ENCODE measurements around the gene CACNA2D4. TPM values are rescaled to one million over a fixed set of nuclear protein-coding genes. Genes with fewer than 3 reads are reported as not detected.

The CACNA2D4 gene
- total and polyA plus RNA-seq, 2 of the 13 experiments (the other 11 are each of a cell fraction or from before 2014, with no cell fraction given), result 14.2 to 136 TPM

DNA sequence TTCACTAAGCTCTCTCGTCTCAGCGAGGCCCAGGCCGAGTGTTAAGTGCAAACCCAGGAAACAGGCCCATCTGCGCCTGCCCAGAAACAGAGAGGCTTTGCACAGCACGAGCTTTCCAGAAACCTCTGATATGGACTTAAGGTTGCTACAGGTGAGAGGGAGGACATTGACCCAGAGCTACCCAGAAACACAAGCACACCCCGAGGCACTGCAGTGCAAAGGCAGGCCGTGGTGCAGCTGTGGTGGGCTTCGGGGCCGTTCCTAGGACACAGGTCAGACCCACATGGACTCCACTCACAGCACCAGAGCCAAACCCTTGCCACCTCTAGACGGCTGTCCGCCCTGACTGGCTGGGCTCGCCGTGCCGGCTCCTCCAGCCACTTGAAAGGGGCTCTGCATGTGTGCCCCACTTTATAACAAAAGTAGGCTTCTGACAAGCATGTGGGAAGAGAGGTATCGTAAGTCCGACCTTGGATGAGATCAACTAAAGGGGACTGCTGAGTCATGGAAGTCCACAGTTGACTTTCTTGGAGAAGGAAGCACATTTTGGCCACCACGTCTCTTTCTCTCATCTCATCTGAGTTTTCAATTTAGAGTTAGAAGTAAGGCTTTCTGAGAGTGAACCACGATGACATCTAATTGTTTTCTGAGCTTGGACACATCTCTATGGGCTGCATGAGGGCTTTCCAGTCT lies 38.2 kb downstream of the CACNA2D4 start:
- DNase-seq (ENCODE audit: low spot score), result no peak
- H2AFZ ChIP-seq (ENCODE audit: low read length), result no peak overlapping the region
- no peaks in the 10 kb centered on the region for H4K20me1 ChIP-seq (ENCODE audit: insufficient read depth, low read length)
- CTCF ChIA-PET (ENCODE audit: low intra/inter-chr PET ratio, low total read pairs), result no interaction called here
- FAIRE-seq, result no peak
- H3K27me3 ChIP-seq (ENCODE audit: control insufficient read depth in 1 of 2, insufficient read depth in 2 of 2, low read length in 2 of 2), result peaks cover 6 to 39% of the 10 kb centered on the region in 2 experiments
- H3K36me3 ChIP-seq (replicated peaks in 1 of 2; ENCODE audit: control insufficient read depth in 1 of 2, insufficient read depth in 2 of 2, low read length in 2 of 2), result no peaks in the 10 kb centered on the region
- intact Hi-C loops (cut with micrococcal nuclease; ENCODE audit: unreplicated experiment) (no loop called here), in situ Hi-C loops (cut with HindIII; ENCODE audit: extremely low pct_ligation_motif_present, low pct_unique_long_range_greater_than_20kb) (no loop called here)
- no TSS peak for BruUV-seq (replicated peaks)
- TF ChIP-seq ZNF768 (CRISPR knock-in tag; IDR thresholded peaks at IDR 0.05) (peak; percentile 80; the same call in 1 of the 2 replicates), NFE2L2 (IDR thresholded peaks at IDR 0.05; ENCODE audit: low read length) (peak; percentile 54; the same call in 1 of the 2 replicates), ZNF737 (CRISPR knock-in tag; IDR thresholded peaks at IDR 0.05; ENCODE audit: borderline replicate concordance) (no peak), NFE2 (CRISPR knock-in tag; IDR thresholded peaks at IDR 0.05) (no peak), MAFK (conservative IDR thresholded peaks at IDR 0.05 in 1 of 2, IDR thresholded peaks at IDR 0.05 in 1 of 2; ENCODE audit: low read length in 2 of 2) (0 out of 4 replicates have a peak, but pooled peaks of 1 of the 2 experiments have one; percentile 20), TRAFD1 (CRISPR knock-in tag; IDR thresholded peaks at IDR 0.05; ENCODE audit: borderline replicate concordance) (no peak)
- no peak overlapping the region for H3K27ac ChIP-seq (ENCODE audit: extremely low read length, insufficient read depth, low read length)
- H3K4me1 ChIP-seq (ENCODE audit: insufficient read depth, low read length), result peaks cover 36% of the 10 kb centered on the region
- H3K4me2 ChIP-seq (ENCODE audit: low read depth, low read length), result no peak overlapping the region
- H3K4me3 ChIP-seq (replicated peaks in 1 of 3; ENCODE audit: insufficient read depth in 1 of 3, low read depth in 2 of 3, low read length in 3 of 3), result no peak overlapping the region
- POLR2A ChIA-PET, result no interaction called here
- WGBS (ENCODE audit: low lambda C conversion rate), result 37% methylated on average over 13 of the region's 18 CpGs
- no peaks in the 10 kb centered on the region for H3K79me2 ChIP-seq (ENCODE audit: insufficient read depth, low read length)
- H3K9ac ChIP-seq (ENCODE audit: insufficient read depth, low read depth, low read length), result no peak overlapping the region
- ATAC-seq, result no peak
- no peaks in the 10 kb centered on the region for H3K9me3 ChIP-seq (ENCODE audit: low read length)

DNA sequence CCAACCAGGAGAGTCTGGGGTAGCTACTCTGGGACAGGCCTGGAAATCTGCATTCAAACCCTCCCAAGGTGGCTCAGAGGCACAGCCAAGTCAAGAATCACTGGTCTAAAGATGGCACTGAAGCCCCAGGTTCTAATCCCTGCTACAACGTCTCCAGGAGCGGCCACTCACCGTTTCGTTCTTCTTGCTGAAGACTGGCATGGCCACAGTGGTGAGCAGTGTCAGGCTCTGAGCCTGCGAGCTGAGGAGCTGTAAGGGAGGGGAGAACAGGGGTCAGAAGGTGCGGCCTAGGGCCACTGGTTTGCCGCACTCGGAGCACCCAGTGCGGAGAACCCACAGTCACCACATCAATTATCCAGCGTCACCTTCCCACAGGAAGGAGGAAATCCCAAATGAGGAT lies 38.8 kb downstream of the CACNA2D4 start:
- no peaks in the 10 kb centered on the region for H3K9me3 ChIP-seq (ENCODE audit: low read length)
- WGBS (ENCODE audit: low lambda C conversion rate), result 61% methylated on average over 7 of the region's 10 CpGs
- ATAC-seq, result no peak
- TF ChIP-seq TOE1 (CRISPR knock-in tag; IDR thresholded peaks at IDR 0.05) (no peak), RARG (CRISPR knock-in tag; IDR thresholded peaks at IDR 0.05; ENCODE audit: low read depth) (no peak), SRSF1 (optimal IDR thresholded peaks at IDR 0.05; ENCODE audit: low read depth, low read length) (no peak), MBD4 (IDR thresholded peaks at IDR 0.05; ENCODE audit: borderline replicate concordance, low read length) (no peak), KLF9 (CRISPR knock-in tag; IDR thresholded peaks at IDR 0.05; ENCODE audit: low read depth) (no peak), ZNF577 (CRISPR knock-in tag; IDR thresholded peaks at IDR 0.05; ENCODE audit: borderline replicate concordance, low read depth) (no peak), NR2F6 (IDR thresholded peaks at IDR 0.05) (no peak), NR2F6 (CRISPR knock-in tag; IDR thresholded peaks at IDR 0.05) (no peak)
- H2AFZ ChIP-seq (ENCODE audit: low read length), result no peak overlapping the region
- H3K27me3 ChIP-seq (ENCODE audit: control insufficient read depth in 1 of 2, insufficient read depth in 2 of 2, low read length in 2 of 2), result peaks cover 6 to 42% of the 10 kb centered on the region in 2 experiments
- FAIRE-seq, result no peak
- peaks cover 29% of the 10 kb centered on the region for H3K4me1 ChIP-seq (ENCODE audit: insufficient read depth, low read length)
- CTCF ChIA-PET (ENCODE audit: low intra/inter-chr PET ratio, low total read pairs), result no interaction called here
- BruUV-seq (replicated peaks), result no TSS peak
- POLR2A ChIA-PET, result no interaction called here
- H3K4me3 ChIP-seq (replicated peaks in 1 of 3; ENCODE audit: insufficient read depth in 1 of 3, low read depth in 2 of 3, low read length in 3 of 3), result no peak overlapping the region
- no peak for DNase-seq (ENCODE audit: low spot score)
- H3K27ac ChIP-seq (ENCODE audit: extremely low read length, insufficient read depth, low read length), result no peak overlapping the region
- no peak overlapping the region for H3K9ac ChIP-seq (ENCODE audit: insufficient read depth, low read depth, low read length)
- intact Hi-C loops (cut with micrococcal nuclease; ENCODE audit: unreplicated experiment), result no loop called here
- H4K20me1 ChIP-seq (ENCODE audit: insufficient read depth, low read length), result no peaks in the 10 kb centered on the region
- no peaks in the 10 kb centered on the region for H3K36me3 ChIP-seq (replicated peaks in 1 of 2; ENCODE audit: control insufficient read depth in 1 of 2, insufficient read depth in 2 of 2, low read length in 2 of 2)
- no peaks in the 10 kb centered on the region for H3K79me2 ChIP-seq (ENCODE audit: insufficient read depth, low read length)
- H3K4me2 ChIP-seq (ENCODE audit: low read depth, low read length), result no peak overlapping the region
- in situ Hi-C loops (cut with HindIII; ENCODE audit: extremely low pct_ligation_motif_present, low pct_unique_long_range_greater_than_20kb), result no loop called here
